HCT116 (cell line): ENCODE measurements around the gene TOLLIP. TPM values are rescaled to one million over a fixed set of nuclear protein-coding genes. Genes with fewer than 3 reads are reported as not detected.

Experiments
- ATAC-seq: fragments of 200-7000 bp; cut with Tn5 transposase; 2 replicates; pipeline ENCODE4 v1.9.1; 2020; ENCODE audit warnings: mild to moderate bottlenecking, moderate library complexity
- BruUV-seq: library from RNA; stranded (reverse); fragments of 400-500 nt; replicated peaks from 2 replicates; lab custom pipeline; 2021; lab: Mats Ljungman, UMichigan
- CTCF ChIA-PET: fragments of 300-600 bp; sonication (Branson Sonifier 250); formaldehyde crosslinking; loops from one replicate; lab custom pipeline; 2021; ENCODE audit warnings: antibody characterized with exemption; lab: Charles Lee
- POLR2A ChIA-PET: fragments of 300-600, 350-600 bp; sonication (Branson Sonifier 250); formaldehyde crosslinking; loops from one replicate; lab custom pipeline; 2021; ENCODE audit warnings: antibody characterized with exemption; lab: Charles Lee
- RAD21 ChIA-PET, 2 experiments: fragments of 300-600 bp; sonication (Branson Sonifier 250); formaldehyde crosslinking; loops; one replicate each; lab custom pipeline; 2023; ENCODE audit warnings: low total read pairs in 2 of 2; ENCODE audit not compliant: uncharacterized antibody in 2 of 2, unreplicated experiment in 2 of 2, low non-redundant PET in 1 of 2; lab: Charles Lee
- DNase-seq: peaks from one replicate; pipeline ENCODE4 v3.0.0-alpha.2; 2010; ENCODE audit warnings: low read depth, low spot score
- H2AFZ ChIP-seq: fragments of 200-600 bp; shearing (Covaris generic), sonication (generic); 2 replicates; pipeline ENCODE4 v1.6.1; 2017; ENCODE audit warnings: low read depth, mixed run types, mixed read lengths, antibody characterized with exemption, low read length; ENCODE audit not compliant: poor library complexity, severe bottlenecking
- H3K27ac ChIP-seq: 2 replicates; pipeline ENCODE4 v1.5.1; 2012; ENCODE audit warnings: low read depth, low read length
- H3K27me3 ChIP-seq: fragments of 200-600 bp; sonication (generic); 2 replicates; pipeline ENCODE4 v1.6.1; 2016; ENCODE audit warnings: mixed run types, low read length, mixed read lengths; ENCODE audit not compliant: insufficient read depth
- H3K36me3 ChIP-seq, 2 experiments: fragments of 200-500 bp in 1 of 2; fragments of 200-600 bp in 1 of 2; sonication (Bioruptor generic) in 1 of 2; sonication (generic) in 1 of 2; 2 replicates each; pipeline versions ENCODE4 v1.5.1 to v1.6.1; 2014 to 2016; ENCODE audit warnings: low read length in 2 of 2, inconsistent platforms in 1 of 2, mixed read lengths in 1 of 2, mixed run types in 1 of 2; ENCODE audit not compliant: insufficient read depth in 2 of 2, control insufficient read depth in 1 of 2
- H3K4me1 ChIP-seq, 2 experiments: fragments of 200-600 bp in 1 of 2; sonication (generic) in 1 of 2; 2 replicates each; pipeline versions ENCODE4 v1.5.1 to v1.6.1; 2012 to 2017; ENCODE audit warnings: low read length in 2 of 2, inconsistent platforms in 1 of 2, mild to moderate bottlenecking in 1 of 2, mixed read lengths in 1 of 2, mixed run types in 1 of 2, moderate library complexity in 1 of 2; ENCODE audit not compliant: insufficient read depth in 2 of 2, control insufficient read depth in 1 of 2
- H3K4me2 ChIP-seq: fragments of 200-600 bp; sonication (generic); 2 replicates; pipeline ENCODE4 v1.6.1; 2017; ENCODE audit warnings: mixed run types, low read length, mixed read lengths
- H3K4me3 ChIP-seq, 2 experiments: fragments of 200-600 bp in 1 of 2; sonication (generic) in 1 of 2; replicated peaks in 1 of 2; 2 replicates each; pipeline ENCODE4 v1.5.1; 2011 to 2016; ENCODE audit warnings: low read length in 2 of 2, control low read depth in 1 of 2, low read depth in 1 of 2, mild to moderate bottlenecking in 1 of 2, mixed read lengths in 1 of 2, mixed run types in 1 of 2
- H3K79me2 ChIP-seq: fragments of 200-600 bp; sonication (generic); 2 replicates; pipeline ENCODE4 v1.6.1; 2017; ENCODE audit warnings: mild to moderate bottlenecking, mixed run types, low read length, moderate library complexity, mixed read lengths; ENCODE audit not compliant: insufficient read depth
- H3K9ac ChIP-seq: fragments of 200-600 bp; sonication (generic); 2 replicates; pipeline ENCODE4 v1.6.1; 2016; ENCODE audit warnings: low read length, mixed read lengths
- H3K9me2 ChIP-seq: fragments of 200-600 bp; sonication (generic), shearing (Covaris generic); 2 replicates; pipeline ENCODE4 v1.6.1; 2017; ENCODE audit warnings: mixed run types, mild to moderate bottlenecking, moderate library complexity; ENCODE audit not compliant: insufficient read depth
- H3K9me3 ChIP-seq, 2 experiments: fragments of 200-500 bp in 1 of 2; fragments of 200-600 bp in 1 of 2; sonication (Bioruptor generic) in 1 of 2; sonication (generic) in 1 of 2; 2 replicates each; pipeline ENCODE4 v1.6.1; 2014 to 2017; ENCODE audit warnings: low read length in 2 of 2, mixed read lengths in 2 of 2, inconsistent platforms in 1 of 2, low read depth in 1 of 2, mild to moderate bottlenecking in 1 of 2, mixed run types in 1 of 2, moderate library complexity in 1 of 2; ENCODE audit not compliant: control insufficient read depth in 1 of 2, insufficient read depth in 1 of 2
- H4K20me1 ChIP-seq: fragments of 200-600 bp; sonication (generic), shearing (Covaris generic); 2 replicates; pipeline ENCODE4 v1.6.1; 2017; ENCODE audit warnings: mixed run types, mild to moderate bottlenecking, moderate library complexity; ENCODE audit not compliant: insufficient read depth
- EZH2 ChIP-seq: fragments of 200-600 bp; sonication (generic); IDR thresholded peaks from 2 replicates; pipeline ENCODE4 v1.6.1; 2017; ENCODE audit warnings: antibody characterized with exemption, mixed run types
- POLR2A ChIP-seq: IDR thresholded peaks from 2 replicates; pipeline ENCODE4 v1.7.0; 2011; ENCODE audit warnings: borderline replicate concordance; ENCODE audit not compliant: insufficient read depth, insufficient read length; ENCODE audit errors: extremely low read depth
- POLR2AphosphoS5 ChIP-seq: IDR thresholded peaks from 2 replicates; pipeline ENCODE4 v1.6.1; 2011; ENCODE audit warnings: mild to moderate bottlenecking, low read depth, low read length, moderate library complexity
- RAD21 ChIP-seq: IDR thresholded peaks from 2 replicates; pipeline ENCODE4 v1.6.1; 2012; ENCODE audit warnings: low read depth, mild to moderate bottlenecking
- SRF ChIP-seq: IDR thresholded peaks from 2 replicates; pipeline ENCODE4 v1.6.1; 2012; ENCODE audit warnings: low read depth
- ZFX ChIP-seq: fragments of 450-650 bp; IDR thresholded peaks from 2 replicates; pipeline ENCODE4 v1.6.1; 2017
- intact Hi-C: fragments of 100-400 bp; cut with micrococcal nuclease; formaldehyde crosslinking; loops from 2 replicates; pipeline ENCODE4 v1.10.0; 2022
- total RNA-seq: library from RNA; stranded (reverse); gene quantifications from one replicate; pipeline ENCODE4 v1.2.1, GENCODE V29; 2021; ENCODE audit not compliant: unreplicated experiment
- TF ChIP-seq, protein P1 (sequence below): IDR thresholded peaks from 2 replicates; pipeline ENCODE4 v1.6.1; 2012
- TF ChIP-seq, protein P2 (sequence below): IDR thresholded peaks from 2 replicates; pipeline ENCODE4 v1.6.1; 2011; ENCODE audit warnings: mild to moderate bottlenecking, low read length, moderate library complexity; ENCODE audit not compliant: insufficient replicate concordance; ENCODE audit errors: extremely low read depth

TOLLIP gene
- total RNA-seq, 1 experiment from 2014 or later: 28.5 TPM

DNA sequence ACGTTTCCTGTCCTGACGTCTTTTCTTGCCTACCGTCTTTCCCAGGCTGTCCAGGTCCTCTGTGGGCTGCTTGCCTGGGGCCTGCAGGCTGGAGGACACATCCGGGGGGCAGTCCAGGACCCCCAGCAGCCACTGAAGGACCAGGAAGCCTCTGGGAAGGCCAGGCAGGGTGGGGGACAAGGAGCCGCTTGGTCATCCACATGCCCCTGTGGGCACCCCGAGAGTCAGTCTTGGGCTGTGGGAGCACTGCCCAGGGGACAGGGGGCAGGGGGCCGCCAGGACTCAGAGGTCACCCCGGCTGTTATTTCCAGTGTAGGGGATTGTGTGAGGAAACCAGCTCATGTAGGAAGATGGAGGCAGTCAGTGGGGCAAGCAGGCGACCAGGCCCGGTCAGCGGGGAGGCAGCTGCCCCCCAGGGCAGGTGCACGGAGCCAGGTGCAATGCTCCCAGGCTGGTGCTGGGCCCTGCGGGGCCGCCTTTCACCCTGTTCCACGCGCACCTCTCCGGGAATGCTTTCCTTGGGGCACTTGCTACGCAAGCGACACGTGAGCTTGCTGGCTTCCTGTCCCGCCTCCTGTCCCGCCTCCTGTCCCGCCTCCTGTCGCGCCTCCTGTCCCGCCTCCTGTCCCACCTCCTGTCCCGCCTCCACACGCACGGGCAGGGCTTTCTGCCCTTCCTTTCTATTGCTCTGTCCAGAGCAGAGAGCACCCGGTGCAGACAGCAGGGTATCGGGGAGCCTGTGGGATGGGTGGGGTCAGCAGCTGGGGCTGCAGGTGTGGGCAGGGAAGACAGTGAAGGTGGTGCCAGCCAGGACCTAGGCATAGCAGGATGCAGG is 47.0 kb downstream of the TOLLIP start:
- no peak overlapping the region for H2AFZ ChIP-seq
- peaks cover 13 to 32% of the 10 kb centered on the region in 2 experiments; a peak in 3 of 4 replicates for H3K4me1 ChIP-seq
- TSS peak; percentile 86 for BruUV-seq
- CTCF ChIA-PET: interaction anchor here (1.2 kb wide), 1 partner anchor 9 kb away, joined by 3 read pairs; no protein-coding TSS in a partner anchor
- no peaks in the 10 kb centered on the region for H4K20me1 ChIP-seq
- DNase-seq: peak; percentile 83
- peak overlapping the region; percentile 65 for H3K27ac ChIP-seq
- peaks cover 0 to 3% of the 10 kb centered on the region in 2 experiments; a peak in 1 of 4 replicates for H3K9me3 ChIP-seq
- peak; percentile 85 for ATAC-seq
- peak overlapping the region; percentile 52 to 65 for H3K4me3 ChIP-seq
- intact Hi-C loops: loop anchor here (5.0 kb wide), 1 partner anchor 45 kb away; the partner anchor contains the start of gene TOLLIP
- TF ChIP-seq, protein P1, sequence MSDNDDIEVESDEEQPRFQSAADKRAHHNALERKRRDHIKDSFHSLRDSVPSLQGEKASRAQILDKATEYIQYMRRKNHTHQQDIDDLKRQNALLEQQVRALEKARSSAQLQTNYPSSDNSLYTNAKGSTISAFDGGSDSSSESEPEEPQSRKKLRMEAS: peak; percentile 87; the same call in 1 of the 2 replicates
- TF ChIP-seq EZH2 (no peak), SRF (no peak), POLR2A (peak; percentile 85), RAD21 (no peak), POLR2AphosphoS5 (peak; percentile 92), ZFX (peak; percentile 49; the same call in 1 of the 2 replicates)
- TF ChIP-seq, protein P2, sequence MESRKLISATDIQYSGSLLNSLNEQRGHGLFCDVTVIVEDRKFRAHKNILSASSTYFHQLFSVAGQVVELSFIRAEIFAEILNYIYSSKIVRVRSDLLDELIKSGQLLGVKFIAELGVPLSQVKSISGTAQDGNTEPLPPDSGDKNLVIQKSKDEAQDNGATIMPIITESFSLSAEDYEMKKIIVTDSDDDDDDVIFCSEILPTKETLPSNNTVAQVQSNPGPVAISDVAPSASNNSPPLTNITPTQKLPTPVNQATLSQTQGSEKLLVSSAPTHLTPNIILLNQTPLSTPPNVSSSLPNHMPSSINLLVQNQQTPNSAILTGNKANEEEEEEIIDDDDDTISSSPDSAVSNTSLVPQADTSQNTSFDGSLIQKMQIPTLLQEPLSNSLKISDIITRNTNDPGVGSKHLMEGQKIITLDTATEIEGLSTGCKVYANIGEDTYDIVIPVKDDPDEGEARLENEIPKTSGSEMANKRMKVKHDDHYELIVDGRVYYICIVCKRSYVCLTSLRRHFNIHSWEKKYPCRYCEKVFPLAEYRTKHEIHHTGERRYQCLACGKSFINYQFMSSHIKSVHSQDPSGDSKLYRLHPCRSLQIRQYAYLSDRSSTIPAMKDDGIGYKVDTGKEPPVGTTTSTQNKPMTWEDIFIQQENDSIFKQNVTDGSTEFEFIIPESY: no peak
- H3K27me3 ChIP-seq: no peaks in the 10 kb centered on the region
- peak overlapping the region; percentile 80 for H3K9ac ChIP-seq
- no peaks in the 10 kb centered on the region for H3K36me3 ChIP-seq
- POLR2A ChIA-PET: interaction anchor here (0.9 to 1.0 kb wide), 3 partner anchors 59 to 120 kb away, joined by 3 read pairs; no protein-coding TSS in a partner anchor
- H3K79me2 ChIP-seq: no peaks in the 10 kb centered on the region
- RAD21 ChIA-PET: no interaction called here
- H3K4me2 ChIP-seq: peak overlapping the region; percentile 94
- H3K9me2 ChIP-seq: no peaks in the 10 kb centered on the region
